Caco-2 (cell line): ENCODE data around the gene CREB3L2. TPM values are rescaled to one million over a fixed set of nuclear protein-coding genes. Genes with fewer than 3 reads are reported as not detected.

ENCODE experiments used
- BruUV-seq: library from RNA; stranded (reverse); fragments of 400-500 nt; replicated peaks from 2 replicates; lab custom pipeline; 2021; lab: Mats Ljungman, UMichigan
- CTCF ChIA-PET: fragments of 300-600 bp; sonication (Branson Sonifier 250); formaldehyde crosslinking; loops from one replicate; lab custom pipeline; 2022; ENCODE audit warnings: antibody characterized with exemption; lab: Charles Lee
- POLR2A ChIA-PET: fragments of 300-600 bp; sonication (Branson Sonifier 250); formaldehyde crosslinking; loops from one replicate; lab custom pipeline; 2022; ENCODE audit warnings: antibody characterized with exemption; lab: Charles Lee
- DNase-seq, 2 experiments: peaks; one replicate each; pipeline versions ENCODE4 v3.0.0 to v3.0.0-alpha.2; 2020 to 2022
- H3K27me3 ChIP-seq: replicated peaks from 2 replicates; pipeline ENCODE4 v1.6.0; 2011; ENCODE audit warnings: low read length; ENCODE audit not compliant: control insufficient read depth, insufficient read depth
- H3K36me3 ChIP-seq: 2 replicates; pipeline ENCODE4 v1.5.1; 2011; ENCODE audit warnings: low read length; ENCODE audit not compliant: control insufficient read depth, insufficient read depth
- H3K4me1 ChIP-seq: fragments of 250-450 bp; sonication (Bioruptor Pico); 2 replicates; pipeline ENCODE4 v1.5.1; 2020; ENCODE audit warnings: mild to moderate bottlenecking
- H3K4me3 ChIP-seq: 2 replicates; pipeline ENCODE4 v1.5.1; 2011; ENCODE audit warnings: low read depth, mild to moderate bottlenecking, control low read depth, low read length
- H3K9me3 ChIP-seq: fragments of 250-450 bp; sonication (Bioruptor Pico); 2 replicates; pipeline ENCODE4 v1.5.1; 2020; ENCODE audit warnings: mild to moderate bottlenecking, moderate library complexity
- H3K27ac Mint-ChIP-seq: one replicate; pipeline ENCODE4 v1.8.0; 2022; ENCODE audit warnings: mixed read lengths; ENCODE audit not compliant: unreplicated experiment
- H3K27me3 Mint-ChIP-seq: one replicate; pipeline ENCODE4 v1.8.0; 2022; ENCODE audit warnings: mixed read lengths; ENCODE audit not compliant: insufficient read depth, unreplicated experiment
- H3K36me3 Mint-ChIP-seq: one replicate; pipeline ENCODE4 v1.8.0; 2022; ENCODE audit warnings: mild to moderate bottlenecking, mixed read lengths; ENCODE audit not compliant: insufficient read depth, unreplicated experiment
- H3K4me1 Mint-ChIP-seq: one replicate; pipeline ENCODE4 v1.8.0; 2022; ENCODE audit warnings: low read depth, mixed read lengths; ENCODE audit not compliant: unreplicated experiment
- H3K4me3 Mint-ChIP-seq: one replicate; pipeline ENCODE4 v1.8.0; 2022; ENCODE audit warnings: mild to moderate bottlenecking, moderate library complexity, mixed read lengths; ENCODE audit not compliant: unreplicated experiment
- H3K9me3 Mint-ChIP-seq: one replicate; pipeline ENCODE4 v1.8.0; 2022; ENCODE audit warnings: mixed read lengths; ENCODE audit not compliant: unreplicated experiment
- CTCF ChIP-seq, 2 experiments: fragments of 200-600 bp in 1 of 2; IDR thresholded peaks; 1 replicate in 1 of 2; 2 replicates in 1 of 2; pipeline versions ENCODE4 v1.5.1 to v1.8.0; 2011 to 2022; ENCODE audit warnings: antibody characterized with exemption in 1 of 2, control low read depth in 1 of 2, inconsistent platforms in 1 of 2, low read depth in 1 of 2, low read length in 1 of 2, mild to moderate bottlenecking in 1 of 2, moderate library complexity in 1 of 2; ENCODE audit not compliant: insufficient read depth in 1 of 2, severe bottlenecking in 1 of 2, unreplicated experiment in 1 of 2
- intact Hi-C: fragments of 100-400 bp; cut with micrococcal nuclease; formaldehyde crosslinking; loops from one replicate; pipeline ENCODE4 v1.10.0; 2022; ENCODE audit not compliant: unreplicated experiment
- total RNA-seq: library from RNA; stranded (reverse); gene quantifications from 2 replicates; pipeline ENCODE4 v1.2.3, GENCODE V29; 2022

CREB3L2 gene
- total RNA-seq, 1 experiment from 2014 or later: 123 TPM

GRCh38 chr7:137957887-137958286 lies 44.0 kb downstream of the CREB3L2 start:
- Mint-ChIP-seq H3K9me3 (no peaks in the 10 kb centered on the region), H3K4me3 (no peak overlapping the region), H3K27me3 (no peaks in the 10 kb centered on the region), H3K4me1 (peaks cover 80% of the 10 kb centered on the region), H3K27ac (peak overlapping the region; percentile 73), H3K36me3 (peaks cover 55% of the 10 kb centered on the region)
- Histone ChIP-seq H3K36me3 (no peaks in the 10 kb centered on the region), H3K9me3 (no peaks in the 10 kb centered on the region), H3K4me1 (peaks cover 90% of the 10 kb centered on the region), H3K4me3 (no peak overlapping the region), H3K27me3 (no peaks in the 10 kb centered on the region)
- intact Hi-C loops: loop anchor here (1.0 kb wide), 1 partner anchor 9 kb away; no protein-coding TSS in a partner anchor
- TF ChIP-seq CTCF (IDR thresholded peaks at IDR 0.05; ENCODE audit: insufficient read depth in 1 of 2, low read depth in 1 of 2, low read length in 1 of 2, severe bottlenecking in 1 of 2, unreplicated experiment in 1 of 2): no peak
- no peak for DNase-seq
- ChIA-PET POLR2A (interaction anchor here (1.3 to 1.5 kb wide), 2 partner anchors 9 to 34 kb away, joined by 5 to 11 read pairs; no protein-coding TSS in a partner anchor), CTCF (interaction anchor here (0.8 kb wide), 1 partner anchor 9 kb away, joined by 4 read pairs; no protein-coding TSS in a partner anchor)
- no TSS peak for BruUV-seq

GRCh38 chr7:137956591-137956990 lies 45.3 kb downstream of the CREB3L2 start:
- ChIA-PET CTCF (interaction anchor here (0.8 to 1.4 kb wide), 2 partner anchors 11 to 36 kb away, joined by 3 to 5 read pairs; no protein-coding TSS in a partner anchor), POLR2A (interaction anchor here (0.6 to 1.1 kb wide), 4 partner anchors 11 to 42 kb away, joined by 3 to 5 read pairs (median 4); no protein-coding TSS in a partner anchor)
- no peak for TF ChIP-seq CTCF (IDR thresholded peaks at IDR 0.05; ENCODE audit: insufficient read depth in 1 of 2, low read depth in 1 of 2, low read length in 1 of 2, severe bottlenecking in 1 of 2, unreplicated experiment in 1 of 2)
- peak overlapping the region; percentile 85 for H3K27ac Mint-ChIP-seq
- intact Hi-C loops: no loop called here
- no peaks in the 10 kb centered on the region for H3K9me3 Mint-ChIP-seq
- H3K4me3 Mint-ChIP-seq: peak overlapping the region; percentile 22
- Histone ChIP-seq H3K36me3 (no peaks in the 10 kb centered on the region), H3K4me3 (no peak overlapping the region), H3K27me3 (no peaks in the 10 kb centered on the region), H3K9me3 (no peaks in the 10 kb centered on the region), H3K4me1 (peaks cover 91% of the 10 kb centered on the region)
- DNase-seq: peak in 1 of 2 experiments; percentile 62
- H3K27me3 Mint-ChIP-seq: no peaks in the 10 kb centered on the region
- BruUV-seq: no TSS peak
- H3K36me3 Mint-ChIP-seq: peaks cover 52% of the 10 kb centered on the region
- peaks cover 77% of the 10 kb centered on the region for H3K4me1 Mint-ChIP-seq

DNA sequence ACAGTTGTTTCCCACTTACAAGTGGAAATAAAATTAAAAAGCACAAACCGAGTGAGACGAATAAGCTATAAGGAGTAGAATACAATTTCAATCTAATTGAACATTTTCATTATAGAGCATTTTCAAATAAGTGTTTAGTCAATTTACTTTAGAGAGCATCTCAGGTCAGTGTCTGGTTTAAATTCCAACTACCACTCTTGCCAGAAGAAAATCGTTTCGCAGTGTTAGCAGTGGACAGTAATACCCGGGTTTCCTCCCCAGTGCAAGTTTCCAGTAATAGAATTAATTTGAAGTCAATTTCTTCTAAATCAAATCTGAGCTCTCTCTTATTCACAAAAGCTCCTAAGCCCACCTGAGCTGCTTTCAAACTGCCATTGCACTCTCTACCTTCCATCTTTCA lies 45.7 kb downstream of the CREB3L2 start:
- ChIA-PET CTCF (interaction anchor here (0.8 to 1.4 kb wide), 2 partner anchors 11 to 36 kb away, joined by 3 to 5 read pairs; no protein-coding TSS in a partner anchor), POLR2A (interaction anchor here (0.6 to 1.1 kb wide), 4 partner anchors 11 to 43 kb away, joined by 3 to 5 read pairs (median 4); no protein-coding TSS in a partner anchor)
- H3K4me3 Mint-ChIP-seq: peak overlapping the region; percentile 22
- H3K4me1 Mint-ChIP-seq: peaks cover 73% of the 10 kb centered on the region
- peaks cover 91% of the 10 kb centered on the region for H3K4me1 ChIP-seq
- intact Hi-C loops: no loop called here
- TF ChIP-seq CTCF (IDR thresholded peaks at IDR 0.05; ENCODE audit: insufficient read depth in 1 of 2, low read depth in 1 of 2, low read length in 1 of 2, severe bottlenecking in 1 of 2, unreplicated experiment in 1 of 2): no peak
- no peaks in the 10 kb centered on the region for H3K36me3 ChIP-seq
- no TSS peak for BruUV-seq
- no peak overlapping the region for H3K4me3 ChIP-seq
- peak overlapping the region; percentile 85 for H3K27ac Mint-ChIP-seq
- H3K27me3 ChIP-seq: no peaks in the 10 kb centered on the region
- H3K9me3 Mint-ChIP-seq: no peaks in the 10 kb centered on the region
- no peaks in the 10 kb centered on the region for H3K27me3 Mint-ChIP-seq
- no peak for DNase-seq
- H3K36me3 Mint-ChIP-seq: peaks cover 48% of the 10 kb centered on the region
- no peaks in the 10 kb centered on the region for H3K9me3 ChIP-seq
